GM18505 (cell line): ENCODE data around the gene CDKN3.
"Not testable (repeated sequence)": the region's sequence is repeated elsewhere in the genome, so short reads cannot be mapped to it uniquely, and the experiment has no call there.

Experiments used
- ATAC-seq: cut with Tn5 transposase; IDR thresholded peaks from one replicate; pipeline ENCODE4 v1.9.1; 2021; ENCODE audit not compliant: unreplicated experiment
- POLR2A ChIP-seq: IDR thresholded peaks from 4 replicates; pipeline ENCODE4 v1.6.1; 2011; ENCODE audit warnings: borderline replicate concordance; ENCODE audit not compliant: insufficient read depth, insufficient read length; ENCODE audit errors: extremely low read depth

Gene CDKN3

GRCh38 chr14:54360667-54361066, 36.1 kb upstream of the CDKN3 start:
- no peak for TF ChIP-seq POLR2A
- ATAC-seq = no peak

- no peak for TF ChIP-seq POLR2A
- ATAC-seq = no peak
Measured at GRCh38 chr14:54362089-54362504, 34.7 kb upstream of the CDKN3 start.

DNA sequence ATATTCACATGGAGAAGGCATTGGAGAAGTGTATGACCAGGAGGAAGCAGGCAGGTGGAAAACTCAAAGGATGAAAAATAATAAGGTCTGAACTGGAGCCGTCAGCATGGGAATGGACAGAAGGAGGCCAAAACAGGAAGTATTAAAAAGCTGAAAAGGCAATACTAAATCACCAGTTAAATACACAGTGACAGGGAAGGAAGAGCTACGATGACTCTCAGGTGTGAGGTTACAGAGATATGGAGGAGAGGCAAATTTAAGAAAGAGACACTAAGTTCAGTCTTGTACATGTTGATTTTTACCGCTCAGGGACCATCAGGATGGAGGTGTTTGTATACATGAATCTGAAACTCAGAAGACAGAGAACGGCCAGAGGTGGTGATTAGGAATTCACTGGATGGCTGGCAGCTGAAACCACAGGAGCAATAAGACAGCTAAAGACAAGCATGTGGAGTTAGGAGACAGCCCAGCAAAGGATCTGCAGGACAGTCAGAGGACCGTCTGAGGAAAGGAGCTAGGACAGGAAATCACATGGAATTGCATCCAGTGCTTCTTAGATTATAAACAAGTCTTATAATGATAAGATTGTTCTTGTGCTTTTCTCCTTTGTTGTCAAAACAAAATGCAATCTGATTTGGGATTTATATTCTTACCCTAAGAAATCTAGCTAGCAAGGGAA, 33.9 kb upstream of the CDKN3 start:
- TF ChIP-seq POLR2A = no peak
- ATAC-seq = no peak

- no peak for ATAC-seq
- no peak for TF ChIP-seq POLR2A
Measured at GRCh38 chr14:54364555-54365415, 32.0 kb upstream of the CDKN3 start.

DNA sequence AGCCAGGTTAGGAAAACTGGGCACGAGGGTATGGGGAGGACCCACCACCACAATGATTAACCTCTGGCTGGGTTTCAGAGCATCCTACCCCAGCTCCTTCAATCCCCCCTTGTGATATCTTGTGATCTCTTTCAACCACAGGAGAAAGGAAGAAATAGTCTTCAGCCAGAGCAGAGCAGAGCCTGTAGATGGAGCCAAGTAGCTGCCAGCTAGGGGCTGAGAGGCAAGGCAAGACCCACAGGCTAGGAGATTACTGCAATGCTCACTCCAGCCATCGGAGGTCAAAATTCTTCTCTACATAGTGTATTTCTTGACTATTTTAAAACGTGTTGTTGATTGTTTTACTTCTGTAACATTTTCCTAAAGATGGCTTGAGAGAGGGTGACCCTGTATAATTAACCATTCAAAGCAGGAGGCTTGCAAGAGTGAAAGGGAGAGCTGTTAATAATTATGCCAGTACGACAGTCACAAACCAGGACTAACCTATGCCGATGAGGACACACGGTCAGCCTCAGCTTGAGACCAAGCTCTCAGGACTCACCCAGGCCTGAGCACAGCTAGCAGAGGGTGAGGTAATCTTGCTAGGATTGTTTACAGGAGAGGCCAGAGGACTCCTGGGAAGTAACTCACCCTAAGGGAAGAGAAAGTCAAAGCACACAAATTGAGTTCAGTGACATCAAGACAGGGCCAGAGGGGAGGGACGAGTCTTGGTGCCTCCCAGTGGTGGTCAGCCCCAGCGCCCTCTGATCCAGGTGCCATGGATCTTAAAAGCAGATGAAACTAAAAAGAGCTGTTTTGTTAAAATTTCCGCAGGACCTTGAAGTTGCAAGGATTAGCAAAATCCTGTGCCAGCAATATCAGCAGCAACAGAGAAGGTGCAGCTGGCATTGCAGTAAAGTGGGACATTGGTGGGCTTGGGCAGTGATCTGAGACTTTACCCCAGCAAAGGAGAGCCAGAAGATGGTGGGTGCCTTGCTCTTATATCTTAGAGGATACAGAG, 29.8 kb upstream of the CDKN3 start:
- no peak for ATAC-seq
- TF ChIP-seq POLR2A = no peak

DNA sequence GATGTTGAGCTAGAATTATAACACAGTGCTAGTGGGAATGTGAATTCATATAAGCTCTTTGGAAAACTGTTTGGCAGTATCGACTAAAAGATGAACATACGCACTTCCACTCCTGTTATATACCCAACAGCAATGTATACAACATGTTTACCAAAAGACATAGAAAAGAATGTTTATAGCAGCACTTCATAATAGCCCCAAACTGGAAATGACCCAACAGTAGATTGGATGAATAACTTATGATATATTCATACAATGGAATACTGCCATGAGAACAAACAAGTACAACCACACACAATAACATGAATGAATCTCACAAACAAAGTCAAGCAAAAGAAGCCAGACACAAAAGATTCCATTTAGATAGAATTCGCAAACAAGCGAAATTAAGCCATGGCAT, 28.5 kb upstream of the CDKN3 start:
- TF ChIP-seq POLR2A = no peak
- ATAC-seq = no peak

- ATAC-seq = no peak
- TF ChIP-seq POLR2A = no peak
Measured at GRCh38 chr14:54369343-54369742, 27.5 kb upstream of the CDKN3 start.

DNA sequence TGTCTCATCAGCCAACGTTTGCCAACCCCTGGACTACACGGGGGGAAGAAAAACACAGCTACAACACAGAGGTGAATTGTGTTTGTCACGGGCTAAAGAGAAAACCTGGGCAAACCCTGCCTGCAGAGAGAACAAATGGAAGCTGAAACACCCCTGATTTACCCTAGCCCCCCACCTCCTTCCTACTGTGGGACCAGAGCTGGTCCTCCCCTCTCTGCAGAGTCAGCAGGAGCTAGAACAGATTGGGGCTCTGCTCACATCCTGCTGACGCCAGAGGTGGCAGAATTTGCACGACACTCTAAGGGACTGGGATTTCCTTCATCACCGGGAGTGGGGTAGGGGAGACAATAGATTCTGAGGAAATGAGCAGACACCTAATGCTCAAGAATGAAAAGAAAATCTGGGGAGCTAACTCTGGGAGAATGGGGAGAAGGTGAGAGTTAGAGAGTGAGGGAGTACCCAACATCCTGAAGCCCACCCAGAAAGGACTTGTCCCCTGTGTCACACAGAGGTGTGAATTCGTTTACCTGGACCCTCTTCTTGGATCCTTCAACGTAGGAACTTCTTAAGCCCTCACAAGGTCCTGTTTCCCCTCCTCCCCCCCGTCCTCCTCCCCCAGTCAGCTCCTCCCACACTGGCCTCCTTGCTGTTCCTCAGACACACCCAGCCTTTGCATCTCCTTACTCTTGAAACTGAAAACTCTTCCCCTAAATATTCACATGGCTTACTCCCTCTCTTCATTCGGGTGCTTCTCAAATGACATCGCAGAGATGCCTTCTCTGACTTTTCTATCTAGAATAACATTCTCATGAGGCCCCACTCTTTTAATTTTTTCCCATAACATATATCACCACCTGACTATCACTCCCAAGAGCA, 26.2 kb upstream of the CDKN3 start:
- TF ChIP-seq POLR2A = no peak
- no peak for ATAC-seq

GRCh38 chr14:54374117-54374884, 22.5 kb upstream of the CDKN3 start:
- no peak for ATAC-seq
- no peak for TF ChIP-seq POLR2A

- ATAC-seq = no peak
- TF ChIP-seq POLR2A = no peak
Measured at GRCh38 chr14:54377501-54377900, 19.3 kb upstream of the CDKN3 start.

- not testable (repeated sequence) for ATAC-seq
Measured at GRCh38 chr14:54378893-54379292, 17.9 kb upstream of the CDKN3 start.

DNA sequence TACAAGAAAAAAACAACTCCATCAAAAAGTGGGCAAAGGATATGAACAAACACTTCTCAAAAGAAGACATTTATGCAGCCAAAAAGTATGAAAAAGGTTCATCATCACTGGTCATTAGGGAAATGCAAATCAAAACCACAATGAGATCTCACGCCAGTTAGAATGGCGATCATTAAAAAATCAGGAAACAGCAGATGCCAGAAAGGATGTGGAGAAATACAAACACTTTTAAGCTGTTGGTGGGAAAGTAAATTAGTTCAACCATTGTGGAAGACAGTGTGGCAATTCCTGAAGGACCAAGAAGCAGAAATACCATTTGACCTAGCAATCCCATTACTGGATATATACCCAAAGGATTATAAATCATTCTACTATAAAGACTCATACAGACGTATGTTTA, 16.2 kb upstream of the CDKN3 start:
- ATAC-seq = not testable (repeated sequence)

DNA sequence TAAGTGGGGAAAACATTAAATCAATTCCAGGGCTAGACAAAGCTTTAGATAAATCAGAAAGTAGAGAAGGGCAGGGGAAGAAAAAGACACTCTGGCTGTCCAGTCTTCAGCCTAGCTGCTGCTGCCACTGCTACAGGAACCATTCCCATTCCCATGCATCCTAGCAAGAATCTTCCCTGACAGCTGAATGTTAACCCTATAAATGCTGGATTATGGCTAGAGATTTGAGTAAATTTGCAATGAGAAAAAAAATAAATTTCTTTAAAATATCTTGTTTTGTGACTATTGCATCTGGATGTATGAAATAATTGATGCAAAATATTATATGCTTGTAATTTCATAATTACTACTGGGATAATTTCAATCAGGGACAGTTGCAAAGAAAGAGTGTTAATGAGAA, 15.0 kb upstream of the CDKN3 start:
- no peak for TF ChIP-seq POLR2A
- ATAC-seq = no peak
